Right hindlimb (tissue), 1 donor: ENCODE results near the gene ABLIM3.

Experiments
- DNase-seq: peaks from one replicate; pipeline ENCODE4 v3.0.0-alpha.2; 2018

The ABLIM3 gene

GRCh38 chr5:149195337-149195887 lies 54.1 kb downstream of the ABLIM3 start:
- peak; percentile 35 for DNase-seq

GRCh38 chr5:149195962-149196361 lies 54.7 kb downstream of the ABLIM3 start:
- DNase-seq, result no peak

- no peak for DNase-seq
Measured at GRCh38 chr5:149198148-149198547, 56.9 kb downstream of the ABLIM3 start.

GRCh38 chr5:149200355-149200754 lies 59.1 kb downstream of the ABLIM3 start:
- no peak for DNase-seq

- no peak for DNase-seq
Measured at GRCh38 chr5:149201121-149201637, 59.9 kb downstream of the ABLIM3 start.

- DNase-seq, result no peak
Measured at GRCh38 chr5:149202910-149203451, 61.7 kb downstream of the ABLIM3 start.

GRCh38 chr5:149203921-149204441 lies 62.7 kb downstream of the ABLIM3 start:
- no peak for DNase-seq

- no peak for DNase-seq
Measured at GRCh38 chr5:149205625-149206523, 64.6 kb downstream of the ABLIM3 start.

GRCh38 chr5:149206524-149207141 lies 65.3 kb downstream of the ABLIM3 start:
- no peak for DNase-seq

GRCh38 chr5:149207831-149208230 lies 66.5 kb downstream of the ABLIM3 start:
- DNase-seq, result no peak

GRCh38 chr5:149210225-149210624 lies 68.9 kb downstream of the ABLIM3 start:
- DNase-seq, result no peak

- no peak for DNase-seq
Measured at GRCh38 chr5:149210968-149211490, 69.7 kb downstream of the ABLIM3 start.

GRCh38 chr5:149211566-149211965 lies 70.3 kb downstream of the ABLIM3 start:
- DNase-seq, result no peak

GRCh38 chr5:149212198-149212951 lies 71.1 kb downstream of the ABLIM3 start:
- no peak for DNase-seq

- DNase-seq, result no peak
Measured at GRCh38 chr5:149213264-149213880, 72.1 kb downstream of the ABLIM3 start.

- no peak for DNase-seq
Measured at GRCh38 chr5:149215478-149216090, 74.3 kb downstream of the ABLIM3 start.

GRCh38 chr5:149216496-149216895 lies 75.2 kb downstream of the ABLIM3 start:
- DNase-seq, result no peak

GRCh38 chr5:149217096-149217802 lies 76.0 kb downstream of the ABLIM3 start:
- no peak for DNase-seq

- no peak for DNase-seq
Measured at GRCh38 chr5:149217803-149218155, 76.5 kb downstream of the ABLIM3 start.

- no peak for DNase-seq
Measured at GRCh38 chr5:149219584-149219983, 78.3 kb downstream of the ABLIM3 start.

GRCh38 chr5:149220750-149221149 lies 79.5 kb downstream of the ABLIM3 start:
- no peak for DNase-seq
